Natural killer cell (primary cell): ENCODE data around the gene PHB1. TPM values are rescaled to one million over a fixed set of nuclear protein-coding genes. Genes with fewer than 3 reads are reported as not detected.

ENCODE experiments used
- ATAC-seq, 3 donors: fragments of 150-1000 bp in 2 of 3; fragments of 200-7000 bp in 1 of 3; cut with Tn5 transposase; 1 replicate in 1 of 3; 2 replicates in 2 of 3; pipeline ENCODE4 v1.10.0; 2021; ENCODE audit warnings: mild to moderate bottlenecking in 2 of 3, moderate library complexity in 2 of 3
- DNase-seq, 2 donors: peaks; one replicate each; pipeline versions ENCODE4 v3.0.0 to v3.0.0-alpha.2; 2013 to 2021; ENCODE audit warnings: mixed read lengths in 1 of 2
- H3K27ac ChIP-seq: one replicate; pipeline ENCODE4 v1.5.1; 2013; ENCODE audit warnings: mild to moderate bottlenecking, low read length
- H3K27me3 ChIP-seq: one replicate; pipeline ENCODE4 v1.6.1; 2013; ENCODE audit warnings: low read length; ENCODE audit not compliant: control insufficient read depth, insufficient read depth
- H3K36me3 ChIP-seq: one replicate; pipeline ENCODE4 v1.6.1; 2013; ENCODE audit warnings: low read length; ENCODE audit not compliant: control insufficient read depth, insufficient read depth
- H3K4me1 ChIP-seq: one replicate; pipeline ENCODE4 v1.6.1; 2013; ENCODE audit warnings: low read length; ENCODE audit not compliant: control insufficient read depth, insufficient read depth
- H3K4me3 ChIP-seq: one replicate; pipeline ENCODE4 v1.5.1; 2013; ENCODE audit warnings: low read length
- H3K9me3 ChIP-seq: one replicate; pipeline ENCODE4 v1.6.1; 2013; ENCODE audit warnings: low read length; ENCODE audit not compliant: control insufficient read depth, insufficient read depth
- H3K27ac Mint-ChIP-seq, 2 donors: one replicate each; pipeline ENCODE4 v1.8.0; 2022; ENCODE audit warnings: mild to moderate bottlenecking in 2 of 2, mixed read lengths in 2 of 2, moderate library complexity in 1 of 2
- H3K27me3 Mint-ChIP-seq, 2 donors: one replicate each; pipeline ENCODE4 v1.8.0; 2022; ENCODE audit warnings: low read depth in 2 of 2, mixed read lengths in 2 of 2
- H3K36me3 Mint-ChIP-seq: one replicate; pipeline ENCODE4 v1.8.0; 2022; ENCODE audit warnings: mixed read lengths
- H3K4me1 Mint-ChIP-seq, 2 donors: one replicate each; pipeline ENCODE4 v1.8.0; 2022; ENCODE audit warnings: mixed read lengths in 2 of 2
- H3K4me3 Mint-ChIP-seq: one replicate; pipeline ENCODE4 v1.8.0; 2022; ENCODE audit warnings: mild to moderate bottlenecking, moderate library complexity, mixed read lengths
- H3K9me3 Mint-ChIP-seq, 2 donors: one replicate each; pipeline ENCODE4 v1.8.0; 2022; ENCODE audit warnings: mixed read lengths in 2 of 2
- WGBS: methylation state at CpG from one replicate; pipeline ENCODE4 v1.1.7; 2013; ENCODE audit warnings: missing lambda C conversion rate; ENCODE audit not compliant: insufficient coverage; 5-methylcytosine and 5-hydroxymethylcytosine counted together
- intact Hi-C: fragments of 100-400 bp; cut with micrococcal nuclease; formaldehyde crosslinking; loops from one replicate; pipeline ENCODE4 v1.14.2; 2022
- total RNA-seq, 4 donors: library from RNA; stranded (reverse); fragments of 120-200 nt in 1 of 4; gene quantifications; one replicate each; pipeline versions ENCODE4 v1.2.3 to v1.2.4, GENCODE V29; 2013 to 2022
- TF ChIP-seq, protein P1 (sequence below): fragments of 200-600 bp; IDR thresholded peaks from one replicate; pipeline ENCODE4 v1.8.0; 2022; ENCODE audit warnings: antibody characterized with exemption

The PHB1 gene
- total RNA-seq, 3 donors from 2014 or later (not counting 1 experiment from before 2014, with no cell fraction given), result 49.6 to 66.2 (median 60.3) TPM

DNA sequence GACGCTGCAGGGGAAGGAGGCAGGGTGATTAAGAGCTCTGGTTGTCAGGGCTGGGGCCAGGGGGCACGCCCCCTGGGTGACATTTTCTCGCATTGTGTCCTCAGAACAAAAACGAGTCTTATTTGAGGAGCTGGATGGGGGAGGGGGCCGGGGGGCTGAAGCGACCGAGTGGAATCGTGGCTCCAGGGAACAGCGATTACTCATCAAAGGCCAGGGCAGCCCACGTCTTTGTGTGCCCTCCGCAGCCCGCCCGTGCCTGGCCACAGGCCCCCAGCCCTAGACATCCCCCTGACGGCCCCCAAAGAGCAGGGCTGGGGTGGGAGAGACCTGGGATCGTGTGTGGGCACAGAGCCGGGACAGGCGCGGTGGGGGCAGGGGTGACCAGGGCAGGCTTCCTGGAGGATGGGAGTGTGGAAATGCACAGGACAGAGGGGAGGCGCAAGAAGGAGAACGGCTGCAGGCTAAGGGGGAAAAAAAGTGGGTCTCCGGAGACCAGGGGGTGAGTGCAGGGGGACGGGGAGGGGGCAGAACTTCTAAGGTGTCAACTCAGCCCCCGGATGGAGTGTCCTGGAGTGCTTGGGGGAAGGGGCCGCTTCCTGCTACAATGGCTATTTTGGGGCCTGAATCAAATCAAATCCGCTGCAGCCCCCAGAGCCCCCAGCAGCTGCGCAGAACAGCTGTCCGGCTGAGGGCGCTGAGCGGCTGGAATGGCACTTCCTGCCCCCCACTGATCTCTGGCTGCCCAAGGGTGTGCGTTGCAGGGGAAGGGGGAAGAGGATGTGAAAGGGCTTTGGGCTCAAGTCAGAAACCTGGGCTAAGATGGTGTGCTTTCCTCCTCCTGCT, 24.0 kb upstream of the PHB1 start:
- Mint-ChIP-seq H3K27ac (no peak overlapping the region), H3K9me3 (no peaks in the 10 kb centered on the region), H3K4me1 (peaks cover 0 to 6% of the 10 kb centered on the region in 2 donors), H3K27me3 (peaks cover 20 to 26% of the 10 kb centered on the region in 2 donors), H3K36me3 (no peaks in the 10 kb centered on the region), H3K4me3 (no peak overlapping the region)
- 23% methylated on average over 30 of the region's 30 CpGs for WGBS
- Histone ChIP-seq H3K27me3 (peaks cover 3% of the 10 kb centered on the region), H3K27ac (no peak overlapping the region), H3K9me3 (no peaks in the 10 kb centered on the region), H3K4me1 (peaks cover 12% of the 10 kb centered on the region), H3K36me3 (no peaks in the 10 kb centered on the region), H3K4me3 (no peak overlapping the region)
- intact Hi-C loops, result no loop called here
- DNase-seq, result no peak
- peak in 1 of 3 donors; percentile 21 for ATAC-seq
- TF ChIP-seq, protein P1, sequence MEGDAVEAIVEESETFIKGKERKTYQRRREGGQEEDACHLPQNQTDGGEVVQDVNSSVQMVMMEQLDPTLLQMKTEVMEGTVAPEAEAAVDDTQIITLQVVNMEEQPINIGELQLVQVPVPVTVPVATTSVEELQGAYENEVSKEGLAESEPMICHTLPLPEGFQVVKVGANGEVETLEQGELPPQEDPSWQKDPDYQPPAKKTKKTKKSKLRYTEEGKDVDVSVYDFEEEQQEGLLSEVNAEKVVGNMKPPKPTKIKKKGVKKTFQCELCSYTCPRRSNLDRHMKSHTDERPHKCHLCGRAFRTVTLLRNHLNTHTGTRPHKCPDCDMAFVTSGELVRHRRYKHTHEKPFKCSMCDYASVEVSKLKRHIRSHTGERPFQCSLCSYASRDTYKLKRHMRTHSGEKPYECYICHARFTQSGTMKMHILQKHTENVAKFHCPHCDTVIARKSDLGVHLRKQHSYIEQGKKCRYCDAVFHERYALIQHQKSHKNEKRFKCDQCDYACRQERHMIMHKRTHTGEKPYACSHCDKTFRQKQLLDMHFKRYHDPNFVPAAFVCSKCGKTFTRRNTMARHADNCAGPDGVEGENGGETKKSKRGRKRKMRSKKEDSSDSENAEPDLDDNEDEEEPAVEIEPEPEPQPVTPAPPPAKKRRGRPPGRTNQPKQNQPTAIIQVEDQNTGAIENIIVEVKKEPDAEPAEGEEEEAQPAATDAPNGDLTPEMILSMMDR, result no peak

DNA sequence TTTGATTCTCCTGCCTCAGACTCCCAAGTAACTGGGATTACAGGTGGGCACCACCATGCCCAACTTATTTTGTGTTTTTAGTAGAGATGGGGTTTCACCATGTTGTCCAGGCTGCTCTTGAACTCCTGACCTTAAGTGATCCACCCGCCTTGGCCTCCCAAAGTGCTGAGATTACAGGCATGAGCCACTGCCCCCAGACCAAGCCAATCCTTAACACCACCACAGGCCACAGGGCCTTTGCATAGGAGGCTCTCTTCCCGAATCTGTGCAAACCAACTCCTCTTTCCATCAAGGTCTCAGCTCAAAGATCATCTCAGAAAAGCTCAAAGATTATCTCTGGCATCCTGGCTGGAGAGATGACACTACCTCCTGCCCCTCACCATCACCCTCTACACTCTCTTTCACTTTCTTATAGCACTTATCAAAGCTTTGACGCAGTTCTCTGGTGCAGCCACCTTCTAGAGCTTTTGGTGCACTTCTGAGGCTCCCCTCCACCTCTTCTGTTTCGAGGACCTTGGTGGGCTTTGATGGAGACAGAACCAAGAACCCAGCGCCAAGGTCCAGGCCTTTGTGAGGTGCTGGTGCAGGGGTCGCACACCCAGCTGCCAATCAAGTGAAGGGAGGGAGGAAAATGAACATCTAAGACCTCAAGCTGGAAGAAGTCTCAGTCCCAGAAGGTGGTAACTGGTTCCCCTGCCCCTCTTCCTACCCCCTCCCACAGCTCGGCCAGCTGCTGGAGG, 23.2 kb upstream of the PHB1 start:
- H3K27ac Mint-ChIP-seq, result no peak overlapping the region
- peaks cover 12% of the 10 kb centered on the region for H3K4me1 ChIP-seq
- no peak overlapping the region for H3K27ac ChIP-seq
- peaks cover 3% of the 10 kb centered on the region for H3K27me3 ChIP-seq
- H3K4me3 Mint-ChIP-seq, result no peak overlapping the region
- WGBS, result 85% methylated on average over 6 of the region's 7 CpGs
- TF ChIP-seq, protein P1, result no peak
- DNase-seq (no peak), ATAC-seq (no peak)
- H3K27me3 Mint-ChIP-seq, result peaks cover 20 to 24% of the 10 kb centered on the region in 2 donors
- H3K36me3 ChIP-seq, result no peaks in the 10 kb centered on the region
- H3K36me3 Mint-ChIP-seq, result no peaks in the 10 kb centered on the region
- no peaks in the 10 kb centered on the region for H3K9me3 Mint-ChIP-seq
- peaks cover 0 to 6% of the 10 kb centered on the region in 2 donors for H3K4me1 Mint-ChIP-seq
- no peaks in the 10 kb centered on the region for H3K9me3 ChIP-seq
- intact Hi-C loops, result no loop called here
- no peak overlapping the region for H3K4me3 ChIP-seq

DNA sequence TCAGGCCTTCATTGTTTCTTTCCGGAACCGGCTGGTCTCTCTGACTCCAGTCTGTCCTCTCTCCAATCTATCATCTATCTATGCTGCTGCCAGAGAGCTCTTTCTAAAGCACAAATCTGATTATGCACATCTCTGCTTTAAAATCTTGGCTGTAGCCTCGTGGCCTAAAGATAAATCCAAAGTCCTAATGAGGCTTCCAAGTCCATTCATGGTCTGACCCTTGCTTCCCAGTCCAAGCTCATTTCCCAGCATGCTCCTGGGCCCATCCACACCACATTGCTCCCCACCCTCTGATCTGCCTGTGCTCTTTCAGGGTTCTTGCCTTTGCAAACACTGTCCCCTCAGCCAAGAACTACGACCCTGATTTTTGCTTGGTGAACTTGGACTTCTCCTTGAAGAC, 21.5 kb upstream of the PHB1 start:
- Mint-ChIP-seq H3K27ac (no peak overlapping the region), H3K4me1 (peaks cover 0 to 6% of the 10 kb centered on the region in 2 donors), H3K36me3 (no peaks in the 10 kb centered on the region), H3K4me3 (no peak overlapping the region), H3K9me3 (no peaks in the 10 kb centered on the region), H3K27me3 (peaks cover 14 to 25% of the 10 kb centered on the region in 2 donors)
- no peaks in the 10 kb centered on the region for H3K36me3 ChIP-seq
- TF ChIP-seq, protein P1, result no peak
- H3K27me3 ChIP-seq, result peaks cover 3% of the 10 kb centered on the region
- no peaks in the 10 kb centered on the region for H3K9me3 ChIP-seq
- intact Hi-C loops, result no loop called here
- 87% methylated on average over 4 of the region's 4 CpGs for whole genome bisulfite sequencing
- peaks cover 12% of the 10 kb centered on the region for H3K4me1 ChIP-seq
- no peak overlapping the region for H3K27ac ChIP-seq
- no peak overlapping the region for H3K4me3 ChIP-seq
- DNase-seq (no peak), ATAC-seq (no peak)
